NCI-H1105 (cell line): ENCODE results near the gene SNAPIN.
A peak's percentile ranks its signal among the peaks of the same experiment; 100 is the strongest.
"Not testable (repeated sequence)": the region's sequence is repeated elsewhere in the genome, so short reads cannot be mapped to it uniquely, and the experiment has no call there.

ENCODE experiments used
- DNase-seq: peaks from one replicate; lab custom pipeline; 2025; lab: John Stamatoyannopoulos, UW

SNAPIN gene

DNA sequence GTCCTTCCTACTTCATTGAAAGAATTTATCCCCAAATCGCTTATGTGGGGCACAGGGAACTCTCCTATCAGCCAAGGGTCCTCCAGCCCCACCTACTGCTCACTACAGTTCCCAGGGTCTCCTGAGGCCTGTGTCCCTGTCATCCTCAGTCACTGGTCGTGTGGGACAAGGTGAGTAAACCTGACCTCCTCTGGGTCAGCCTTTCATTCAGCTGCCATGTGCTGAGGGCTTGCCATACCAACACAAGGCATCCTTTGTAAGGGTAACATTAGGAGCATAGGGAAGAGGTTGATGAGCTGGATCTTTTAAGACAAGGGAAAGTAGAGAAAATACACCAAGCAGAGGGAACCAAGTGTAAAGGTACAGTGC, 11.2 kb upstream of the SNAPIN start:
- no peak for DNase-seq

- no peak for DNase-seq
These were observed 10.4 kb upstream of the SNAPIN start for GRCh38 chr1:153648000-153648643.

GRCh38 chr1:153649137-153649862, 9.2 kb upstream of the SNAPIN start:
- DNase-seq, result no peak

DNA sequence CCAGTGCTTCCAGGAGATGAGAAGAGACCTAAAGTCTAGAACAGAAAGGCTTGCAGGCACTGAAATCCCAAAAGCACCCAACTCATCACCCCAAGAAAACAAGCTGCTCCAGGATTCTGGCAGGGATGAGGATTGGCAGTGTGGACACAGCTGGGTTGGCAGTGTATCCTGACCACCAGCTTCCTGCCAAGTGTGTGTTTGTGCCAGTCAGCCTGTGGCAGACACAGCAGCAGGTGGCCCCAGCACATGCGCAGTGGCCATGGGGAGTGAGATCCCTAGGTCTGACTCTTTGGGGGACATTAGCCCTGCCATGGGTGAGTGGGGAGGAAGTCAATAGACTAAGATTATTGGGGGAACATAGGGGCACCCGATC, 8.7 kb upstream of the SNAPIN start:
- DNase-seq, result peak; percentile 10

DNA sequence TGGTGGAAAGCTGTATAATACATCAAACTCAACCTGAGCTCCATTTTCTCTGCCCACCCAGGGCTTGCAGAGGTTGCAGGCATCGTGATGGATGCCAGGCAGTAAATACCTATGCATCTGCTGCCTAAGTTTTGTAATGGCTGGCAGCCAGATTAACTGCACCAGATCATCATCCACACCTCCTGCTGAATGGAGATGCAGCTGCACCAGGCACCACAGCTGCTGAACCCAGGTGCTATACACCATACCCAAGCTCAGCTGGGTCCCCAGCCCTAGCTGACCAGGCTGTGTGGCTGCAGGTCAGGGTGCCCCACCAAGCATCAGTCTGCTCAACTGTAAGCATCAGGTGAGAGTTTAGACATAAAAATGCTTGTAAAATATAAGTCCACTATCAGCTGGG, 6.7 kb upstream of the SNAPIN start:
- no peak for DNase-seq

DNA sequence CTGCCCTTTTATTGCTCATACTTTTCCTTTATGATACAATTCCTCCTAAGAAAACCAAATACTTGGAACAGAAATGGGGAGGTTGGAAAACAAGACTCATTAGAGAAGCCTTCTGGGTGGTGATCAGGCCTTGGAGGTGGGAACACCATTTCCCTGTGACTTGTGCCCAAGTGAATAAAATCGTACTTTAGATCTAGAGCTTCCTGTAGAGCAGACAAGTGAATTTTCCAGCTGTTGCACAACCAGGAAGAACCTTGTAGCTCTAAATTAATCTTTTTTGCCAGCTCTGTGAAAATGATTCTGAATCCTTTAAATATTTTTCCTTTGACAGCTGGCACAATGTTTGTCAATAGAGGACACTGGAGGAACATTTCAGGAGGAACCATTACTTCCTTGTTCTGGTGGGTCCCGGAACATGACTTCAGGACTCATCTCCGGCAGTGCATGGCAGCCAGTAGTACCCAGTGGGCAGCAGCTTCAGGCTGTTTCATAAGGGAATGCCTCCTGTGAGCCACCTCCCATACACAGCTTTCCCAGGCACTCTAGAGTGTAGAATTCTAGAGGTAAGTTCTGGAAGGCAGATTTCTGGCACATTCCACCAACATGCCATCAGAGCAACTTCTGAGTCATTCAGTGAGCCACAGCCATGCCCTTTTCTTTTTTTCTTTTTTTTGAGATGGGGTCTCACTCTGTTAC, 5.5 kb upstream of the SNAPIN start:
- DNase-seq, result no peak

DNA sequence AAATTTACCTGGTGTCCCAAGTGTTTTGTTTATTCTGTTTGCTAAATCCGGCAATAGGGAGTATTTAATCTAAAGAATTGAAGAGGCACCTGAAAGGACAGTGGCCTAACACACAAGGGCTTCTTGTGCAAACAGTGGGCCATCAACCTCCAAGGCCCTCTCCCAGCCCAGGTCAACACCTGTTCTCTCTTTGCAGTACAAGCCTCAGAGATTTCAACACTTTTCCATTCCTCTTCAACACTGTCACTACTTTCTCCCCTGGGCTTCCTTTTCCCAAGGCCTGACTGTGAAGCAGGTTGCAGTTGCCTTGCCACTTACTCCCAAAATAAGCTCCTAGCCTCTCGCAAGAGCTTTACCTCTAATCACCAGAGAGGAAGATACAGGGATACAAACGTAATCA, 3.2 kb upstream of the SNAPIN start:
- DNase-seq, result no peak

DNA sequence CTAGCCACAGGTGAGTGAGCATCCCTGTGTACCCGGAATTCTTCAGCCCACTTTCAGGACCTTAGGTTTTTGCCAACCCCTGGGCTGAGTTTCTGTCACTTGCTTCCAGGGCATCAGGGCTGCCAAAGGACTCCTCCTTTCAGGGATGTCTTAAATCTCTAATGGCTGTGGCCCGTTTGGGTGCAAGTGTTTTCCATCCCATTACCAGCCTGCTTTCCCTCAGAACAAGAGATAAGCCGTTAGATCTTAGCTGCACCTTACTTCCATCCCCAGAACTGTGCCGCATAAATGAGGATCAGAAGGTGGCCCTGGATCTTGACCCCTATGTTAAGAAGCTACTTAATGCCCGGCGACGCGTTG, 652 bp downstream of the SNAPIN start:
- DNase-seq, result no peak

GRCh38 chr1:153659656-153660055, 1.2 kb downstream of the SNAPIN start:
- DNase-seq, result no peak

- no peak for DNase-seq
These were observed 2.7 kb downstream of the SNAPIN start for GRCh38 chr1:153661111-153661708.

DNA sequence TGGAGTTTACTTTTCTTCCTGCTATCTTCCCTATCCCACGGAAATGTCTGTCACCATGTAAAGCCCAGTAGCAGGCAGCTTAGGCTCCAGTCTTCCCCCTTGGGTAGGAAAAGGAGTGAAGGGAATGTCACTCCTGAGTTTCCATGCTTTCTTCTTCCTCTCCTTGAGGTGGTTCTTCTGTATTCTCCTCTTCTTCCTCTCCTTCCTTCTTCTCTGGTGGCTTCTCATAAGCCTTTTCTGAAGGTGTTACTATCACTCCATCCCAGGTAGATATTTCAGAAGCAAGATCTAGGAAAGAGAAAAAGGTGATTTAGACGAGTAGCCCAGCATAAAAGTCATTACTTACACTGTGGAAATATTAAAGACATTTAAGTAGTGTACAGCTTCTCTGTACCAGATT, 3.8 kb downstream of the SNAPIN start:
- no peak for DNase-seq

DNA sequence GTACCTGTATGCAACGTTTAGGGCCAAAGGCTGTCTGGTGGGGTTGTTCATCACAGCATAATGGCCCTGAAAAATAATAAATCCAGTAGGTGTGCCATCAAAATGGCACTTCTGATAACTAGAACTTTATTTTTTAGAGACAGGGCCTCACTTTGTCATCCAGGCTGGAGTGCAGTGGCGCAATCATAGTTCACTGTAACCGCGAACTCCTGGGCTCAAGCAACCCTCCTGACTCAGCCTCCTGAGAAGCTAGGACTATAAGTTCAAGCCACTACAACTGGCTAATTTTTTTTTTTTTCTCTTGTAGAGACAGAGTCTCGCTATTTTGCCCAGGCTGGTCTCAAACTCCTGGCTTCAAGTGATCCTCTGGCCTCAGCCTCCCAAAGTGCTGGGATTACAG, 4.7 kb downstream of the SNAPIN start:
- no peak for DNase-seq

DNA sequence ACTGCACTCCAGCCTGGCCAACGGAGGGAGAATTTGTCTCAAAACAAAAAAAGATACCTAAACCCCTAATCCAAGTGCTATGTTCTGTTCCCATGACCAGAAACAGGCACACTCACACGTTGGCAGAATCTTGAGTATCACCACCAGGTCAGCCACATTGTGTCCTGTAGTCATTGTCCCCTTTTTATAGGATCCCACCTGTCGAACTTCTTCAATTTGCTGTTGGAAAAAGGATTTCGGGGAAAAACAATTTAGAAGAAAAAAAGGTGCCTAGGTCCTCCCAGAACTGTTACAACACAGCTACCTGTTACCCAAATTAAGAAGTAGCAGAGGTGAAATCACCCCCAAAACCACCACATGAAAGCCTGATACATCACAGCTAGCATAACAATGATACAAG, 8.9 kb downstream of the SNAPIN start:
- DNase-seq, result no peak

DNA sequence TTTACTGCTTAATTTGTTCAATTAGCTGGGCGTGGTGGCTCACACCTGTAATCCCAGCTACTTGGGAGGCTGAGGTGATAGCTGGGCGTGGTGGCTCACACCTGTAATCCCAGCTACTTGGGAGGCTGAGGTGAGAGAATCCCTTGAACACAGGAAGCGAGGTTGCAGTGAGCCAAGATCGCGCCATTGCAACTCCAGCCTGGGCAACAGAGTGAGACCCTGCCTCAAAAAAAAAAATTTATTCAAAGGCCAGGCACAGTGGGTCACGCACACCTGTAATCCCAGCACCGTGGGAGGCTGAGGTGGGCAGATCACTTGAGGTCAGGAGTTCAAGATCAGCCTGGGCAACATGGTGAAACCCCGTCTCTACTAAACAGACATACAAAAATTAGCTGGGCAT, 10.2 kb downstream of the SNAPIN start:
- DNase-seq, result not testable (repeated sequence)

GRCh38 chr1:153669606-153670005, 11.1 kb downstream of the SNAPIN start:
- DNase-seq, result no peak

GRCh38 chr1:153670257-153670858, 11.9 kb downstream of the SNAPIN start:
- DNase-seq, result no peak

GRCh38 chr1:153670859-153671627, 12.5 kb downstream of the SNAPIN start, which contains the start of gene ILF2:
TSS of gene ILF2 (minus strand) at chr1:153670993. CDS start at chr1:153670922, 71 bp downstream.
- peak; percentile 99 for DNase-seq

DNA sequence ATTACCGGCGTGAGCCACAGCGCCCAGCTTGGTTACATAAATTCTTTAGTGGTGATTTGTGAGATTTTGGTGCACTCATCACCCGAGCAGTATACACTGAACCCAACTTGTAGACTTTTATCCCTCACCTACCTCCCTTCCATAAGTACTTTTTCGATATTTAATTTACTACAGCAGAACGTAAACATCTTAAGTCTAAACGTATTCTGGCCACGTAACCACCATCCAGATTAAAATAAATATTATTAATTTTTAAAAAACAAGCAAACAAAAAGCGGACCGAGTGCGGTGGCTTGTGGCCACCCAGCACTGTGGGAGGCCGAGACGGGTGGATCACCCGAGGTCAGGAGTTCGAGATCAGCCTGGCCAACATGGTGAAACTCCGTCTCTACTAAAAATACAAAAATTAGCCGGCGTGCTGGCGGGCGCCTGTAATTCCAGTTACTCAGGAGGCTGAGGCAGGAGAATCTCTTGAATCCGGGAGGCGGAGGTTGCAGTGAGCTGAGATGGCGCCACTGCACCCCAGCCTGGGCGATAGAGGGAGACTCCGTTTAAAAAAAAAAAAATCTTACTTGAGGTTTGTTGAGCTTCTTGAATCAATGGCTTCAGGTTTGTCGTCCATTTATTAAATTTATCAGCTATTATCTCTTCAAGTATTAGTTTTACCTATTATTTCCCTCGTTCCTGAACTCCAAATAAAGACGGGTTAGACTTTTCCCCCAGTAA, 13.3 kb downstream of the SNAPIN start:
- DNase-seq, result not testable (repeated sequence)

DNA sequence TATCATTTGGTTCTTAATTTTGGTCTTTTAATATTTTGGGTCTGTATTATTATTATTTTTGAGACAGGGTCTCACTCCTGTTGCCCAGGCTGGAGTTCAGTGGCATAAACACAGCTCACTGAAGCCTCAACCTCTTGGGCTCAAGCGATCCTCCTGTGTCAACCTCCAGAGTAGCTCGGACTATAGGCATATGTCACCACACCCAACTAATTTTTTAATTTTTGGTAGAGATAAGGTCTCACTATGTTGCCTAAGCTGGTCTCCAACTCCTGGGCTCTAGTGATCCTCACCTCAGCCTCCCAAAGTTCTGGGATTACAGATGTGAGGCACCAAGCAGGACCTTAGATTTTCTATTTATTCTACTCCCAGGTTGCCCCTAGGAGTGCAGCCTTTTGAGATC, 15.0 kb downstream of the SNAPIN start:
- no peak for DNase-seq

- DNase-seq, result peak; percentile 35
These were observed 19.4 kb downstream of the SNAPIN start for GRCh38 chr1:153677718-153678518.
